ENCODE results near the gene PGAP1. TPM values are rescaled to one million over a fixed set of nuclear protein-coding genes. Genes with fewer than 3 reads are reported as not detected.

The PGAP1 gene
- total RNA-seq, 1 experiment from 2014 or later = 7.4 TPM

GRCh38 chr2:196968516-196968915 lies 42.0 kb upstream of the PGAP1 start:
- TF ChIP-seq CTCF (IDR thresholded peaks at IDR 0.05; ENCODE audit: unreplicated experiment) = no peak
- no TSS peak for BruUV-seq (replicated peaks)
- Mint-ChIP-seq H3K4me3 (ENCODE audit: unreplicated experiment) (no peak overlapping the region), H3K36me3 (ENCODE audit: insufficient read depth, unreplicated experiment) (no peaks in the 10 kb centered on the region), H3K27ac (ENCODE audit: low read depth, unreplicated experiment) (no peak overlapping the region), H3K27me3 (ENCODE audit: insufficient read depth, unreplicated experiment) (no peaks in the 10 kb centered on the region), H3K9me3 (ENCODE audit: unreplicated experiment) (peaks cover 8% of the 10 kb centered on the region), H3K4me1 (ENCODE audit: insufficient read depth, unreplicated experiment) (no peaks in the 10 kb centered on the region)
- ChIA-PET POLR2A (no interaction called here), CTCF (no interaction called here)
- DNase-seq (ENCODE audit: unreplicated experiment) = no peak
- intact Hi-C loops (cut with micrococcal nuclease) = no loop called here

- no peak for TF ChIP-seq CTCF (IDR thresholded peaks at IDR 0.05; ENCODE audit: unreplicated experiment)
- Mint-ChIP-seq H3K9me3 (ENCODE audit: unreplicated experiment) (peaks cover 8% of the 10 kb centered on the region), H3K4me3 (ENCODE audit: unreplicated experiment) (no peak overlapping the region), H3K36me3 (ENCODE audit: insufficient read depth, unreplicated experiment) (no peaks in the 10 kb centered on the region), H3K27me3 (ENCODE audit: insufficient read depth, unreplicated experiment) (no peaks in the 10 kb centered on the region), H3K27ac (ENCODE audit: low read depth, unreplicated experiment) (no peak overlapping the region), H3K4me1 (ENCODE audit: insufficient read depth, unreplicated experiment) (no peaks in the 10 kb centered on the region)
- CTCF ChIA-PET = no interaction called here
- intact Hi-C loops (cut with micrococcal nuclease) = no loop called here
- no peak for DNase-seq (ENCODE audit: unreplicated experiment)
- POLR2A ChIA-PET = no interaction called here
- no TSS peak for BruUV-seq (replicated peaks)
Measured at GRCh38 chr2:196967775-196968174, 41.3 kb upstream of the PGAP1 start.

- Mint-ChIP-seq H3K9me3 (ENCODE audit: unreplicated experiment) (peaks cover 8% of the 10 kb centered on the region), H3K4me1 (ENCODE audit: insufficient read depth, unreplicated experiment) (no peaks in the 10 kb centered on the region), H3K4me3 (ENCODE audit: unreplicated experiment) (no peak overlapping the region), H3K27ac (ENCODE audit: low read depth, unreplicated experiment) (no peak overlapping the region), H3K36me3 (ENCODE audit: insufficient read depth, unreplicated experiment) (no peaks in the 10 kb centered on the region), H3K27me3 (ENCODE audit: insufficient read depth, unreplicated experiment) (no peaks in the 10 kb centered on the region)
- POLR2A ChIA-PET = no interaction called here
- intact Hi-C loops (cut with micrococcal nuclease) = no loop called here
- no peak for TF ChIP-seq CTCF (IDR thresholded peaks at IDR 0.05; ENCODE audit: unreplicated experiment)
- no peak for DNase-seq (ENCODE audit: unreplicated experiment)
- BruUV-seq (replicated peaks) = no TSS peak
- CTCF ChIA-PET = no interaction called here
Measured at GRCh38 chr2:196967116-196967515, 40.6 kb upstream of the PGAP1 start.

GRCh38 chr2:196966061-196966460 lies 39.6 kb upstream of the PGAP1 start:
- no peak overlapping the region for H3K4me3 Mint-ChIP-seq (ENCODE audit: unreplicated experiment)
- no peak for TF ChIP-seq CTCF (IDR thresholded peaks at IDR 0.05; ENCODE audit: unreplicated experiment)
- H3K27me3 Mint-ChIP-seq (ENCODE audit: insufficient read depth, unreplicated experiment) = no peaks in the 10 kb centered on the region
- no peak overlapping the region for H3K27ac Mint-ChIP-seq (ENCODE audit: low read depth, unreplicated experiment)
- H3K36me3 Mint-ChIP-seq (ENCODE audit: insufficient read depth, unreplicated experiment) = no peaks in the 10 kb centered on the region
- BruUV-seq (replicated peaks) = no TSS peak
- POLR2A ChIA-PET = no interaction called here
- intact Hi-C loops (cut with micrococcal nuclease) = no loop called here
- CTCF ChIA-PET = interaction anchor here (0.6 kb wide), 2 partner anchors 225 to 479 kb away, joined by 3 to 4 read pairs; no protein-coding TSS in a partner anchor
- DNase-seq (ENCODE audit: unreplicated experiment) = no peak
- H3K9me3 Mint-ChIP-seq (ENCODE audit: unreplicated experiment) = peaks cover 8% of the 10 kb centered on the region
- H3K4me1 Mint-ChIP-seq (ENCODE audit: insufficient read depth, unreplicated experiment) = no peaks in the 10 kb centered on the region

Data from MCF 10A (cell line).